GM18861 (cell line): ENCODE data around the gene MYLK2.
"Not testable (repeated sequence)": the region's sequence is repeated elsewhere in the genome, so short reads cannot be mapped to it uniquely, and the experiment has no call there.

Experiments used
- ATAC-seq: cut with Tn5 transposase; IDR thresholded peaks from one replicate; pipeline ENCODE4 v1.9.1; 2021; ENCODE audit not compliant: unreplicated experiment

The MYLK2 gene

GRCh38 chr20:31815408-31816188 lies 3.6 kb upstream of the MYLK2 start:
- ATAC-seq, result no peak

GRCh38 chr20:31816221-31816620 lies 2.9 kb upstream of the MYLK2 start:
- no peak for ATAC-seq

DNA sequence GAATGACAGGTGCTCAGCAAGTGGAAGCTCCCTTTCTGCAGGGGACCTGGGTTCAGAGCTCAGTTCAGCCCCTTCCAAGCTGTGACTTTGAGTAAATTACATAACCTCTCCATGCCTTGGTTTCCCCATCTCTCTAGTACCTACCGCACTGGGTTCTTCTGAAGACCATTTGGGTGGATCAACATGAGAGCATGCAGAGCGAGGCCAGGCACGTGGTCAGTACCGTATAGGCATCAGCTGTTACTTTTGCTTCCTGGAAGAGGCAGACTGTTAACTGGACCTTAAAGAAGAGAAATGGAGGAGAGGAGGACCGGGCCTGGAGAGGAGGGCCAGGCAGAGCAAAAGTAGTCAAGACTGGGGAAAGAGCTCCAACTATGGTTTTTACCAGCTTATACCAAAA lies 1.7 kb upstream of the MYLK2 start:
- ATAC-seq, result no peak

- no peak for ATAC-seq
Measured at GRCh38 chr20:31818376-31818908, 714 bp upstream of the MYLK2 start.

- ATAC-seq, result no peak
Measured at GRCh38 chr20:31820228-31820627, 1.1 kb downstream of the MYLK2 start.

DNA sequence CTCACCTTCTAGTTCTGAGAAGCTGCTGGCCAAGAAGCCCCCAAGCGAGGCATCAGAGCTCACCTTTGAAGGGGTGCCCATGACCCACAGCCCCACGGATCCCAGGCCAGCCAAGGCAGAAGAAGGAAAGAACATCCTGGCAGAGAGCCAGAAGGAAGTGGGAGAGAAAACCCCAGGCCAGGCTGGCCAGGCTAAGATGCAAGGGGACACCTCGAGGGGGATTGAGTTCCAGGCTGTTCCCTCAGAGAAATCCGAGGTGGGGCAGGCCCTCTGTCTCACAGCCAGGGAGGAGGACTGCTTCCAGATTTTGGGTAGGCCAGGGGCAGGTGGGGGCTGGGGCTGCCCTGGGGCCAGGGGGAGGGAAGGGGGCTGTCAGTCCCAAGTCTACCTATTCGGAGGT lies 2.3 kb downstream of the MYLK2 start:
- ATAC-seq, result no peak

DNA sequence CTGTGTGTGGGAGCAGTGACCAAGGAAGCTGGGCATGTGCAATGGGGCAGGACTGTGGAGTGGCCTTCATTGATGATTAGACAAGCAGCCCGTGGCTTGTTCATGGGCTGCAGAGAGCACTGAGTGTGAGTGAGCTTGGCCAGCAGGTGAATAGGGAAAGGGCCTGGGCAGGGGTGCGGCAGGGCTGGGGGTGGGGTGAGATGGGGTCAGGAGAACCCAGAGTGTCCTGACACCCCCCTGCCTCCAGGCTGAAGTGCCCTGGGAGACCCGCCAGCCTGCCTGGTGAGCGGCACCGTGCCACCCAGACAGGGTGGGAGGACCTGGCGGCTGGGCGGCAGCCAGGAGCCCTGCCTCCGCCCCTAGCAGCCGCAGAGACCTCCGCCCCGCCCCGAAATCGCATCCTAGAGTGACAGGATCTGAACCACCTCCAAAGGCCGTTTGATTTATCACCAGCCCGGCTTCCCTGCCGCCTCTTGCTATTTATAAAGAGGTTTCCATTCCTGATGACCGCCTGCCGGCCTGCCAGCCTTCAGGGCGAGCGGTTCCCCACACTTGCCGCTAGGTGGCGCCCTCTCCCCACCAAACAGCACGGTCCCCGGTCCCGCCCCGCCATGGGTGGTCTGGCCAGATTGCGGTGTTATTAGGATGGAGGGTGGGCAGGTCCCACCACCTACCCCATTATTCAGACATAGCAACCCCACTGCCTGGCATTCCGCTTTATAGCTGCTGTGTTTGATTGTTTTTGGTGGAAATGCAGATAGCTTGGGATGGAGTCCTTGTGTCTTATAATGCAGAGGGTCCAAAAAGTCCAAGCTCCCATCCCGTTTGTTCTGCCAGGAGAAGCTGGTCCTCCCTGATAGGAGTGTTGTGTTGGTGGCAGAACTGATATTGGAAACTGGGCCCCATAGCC lies 3.5 kb downstream of the MYLK2 start:
- ATAC-seq, result no peak

DNA sequence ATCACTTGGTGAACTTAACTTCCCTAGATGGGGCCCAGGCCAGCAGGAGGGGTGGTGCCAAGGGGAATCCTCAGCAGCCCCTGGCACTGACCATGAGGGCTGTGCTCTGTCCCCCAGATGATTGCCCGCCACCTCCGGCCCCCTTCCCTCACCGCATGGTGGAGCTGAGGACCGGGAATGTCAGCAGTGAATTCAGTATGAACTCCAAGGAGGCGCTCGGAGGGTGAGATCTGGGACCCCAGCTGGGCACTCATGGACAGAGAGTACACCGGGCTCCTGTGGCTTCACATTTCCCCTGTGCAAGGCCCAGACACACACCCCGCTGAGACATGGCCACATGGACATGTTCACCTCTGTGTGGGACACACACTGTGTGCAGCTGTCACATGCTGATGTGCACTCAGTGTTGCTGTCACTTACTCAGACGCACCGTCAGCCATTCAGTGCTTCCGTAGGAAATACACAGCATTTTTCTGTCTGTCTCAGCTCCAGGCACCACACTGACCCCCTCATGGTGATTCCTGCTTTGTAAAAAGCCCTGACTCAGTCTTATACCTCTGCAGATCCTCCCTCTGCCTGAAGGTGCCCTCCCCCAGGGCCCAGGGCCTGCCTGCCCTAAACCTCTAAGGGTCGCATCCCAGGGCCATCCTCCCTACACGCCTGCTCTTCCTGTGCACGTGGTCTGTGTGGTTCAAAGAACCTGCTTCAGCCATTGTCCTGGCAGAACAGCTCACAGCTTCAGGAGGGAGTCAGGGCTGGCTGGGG lies 4.4 kb downstream of the MYLK2 start:
- ATAC-seq, result no peak

DNA sequence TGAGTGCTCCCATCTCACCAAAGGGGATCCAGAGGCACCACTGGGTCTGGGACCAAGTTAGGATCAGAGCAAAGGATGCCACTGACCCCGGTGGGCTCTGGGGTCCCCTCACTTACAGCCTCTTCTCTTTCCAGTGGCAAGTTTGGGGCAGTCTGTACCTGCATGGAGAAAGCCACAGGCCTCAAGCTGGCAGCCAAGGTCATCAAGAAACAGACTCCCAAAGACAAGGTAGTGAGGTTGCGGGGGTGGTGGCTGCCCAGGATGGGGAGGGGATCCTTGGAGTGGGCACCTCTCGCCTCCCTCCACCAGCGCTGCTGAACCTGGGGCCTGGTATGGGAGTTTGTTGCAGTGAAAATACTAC lies 4.9 kb downstream of the MYLK2 start:
- ATAC-seq, result no peak

DNA sequence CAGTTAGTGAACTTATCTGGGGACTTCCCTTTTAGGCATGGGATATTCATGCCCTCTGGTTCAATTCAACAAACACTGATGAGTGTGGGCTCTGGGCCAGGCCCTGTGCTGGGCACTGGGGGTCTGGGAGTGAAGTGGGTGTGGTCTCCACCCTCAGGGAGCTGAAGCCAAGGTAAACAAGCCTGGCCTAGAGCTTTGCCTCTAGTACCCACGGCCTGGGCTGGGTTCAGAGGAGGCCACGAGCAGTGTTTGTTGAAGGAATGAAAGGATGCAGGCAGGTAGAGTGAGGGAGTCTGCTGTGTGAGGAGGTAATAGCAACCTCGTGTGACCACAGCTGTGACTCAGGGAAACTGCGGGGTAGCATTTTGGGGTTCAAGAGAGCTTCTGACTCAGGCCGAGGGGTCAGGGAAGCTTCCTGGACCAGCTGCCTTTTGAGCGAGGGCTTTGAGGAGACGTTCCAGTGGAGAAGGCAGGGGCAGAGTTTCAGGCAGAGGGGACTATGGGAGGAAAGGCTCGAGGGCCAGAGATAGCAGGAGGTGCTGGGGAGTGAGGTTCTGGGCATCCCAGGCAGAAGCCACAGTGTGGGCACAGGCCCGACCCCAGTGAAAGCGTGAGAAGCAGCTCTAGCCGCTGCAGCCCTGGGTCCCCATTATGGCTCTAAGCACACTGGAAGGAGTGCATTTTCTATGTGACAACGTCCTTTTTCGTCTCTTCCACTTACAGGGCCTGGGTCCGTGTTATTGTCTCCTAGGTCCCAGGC lies 5.6 kb downstream of the MYLK2 start:
- ATAC-seq, result no peak

- ATAC-seq, result no peak
Measured at GRCh38 chr20:31826074-31826473, 6.9 kb downstream of the MYLK2 start.

GRCh38 chr20:31827059-31827458 lies 7.9 kb downstream of the MYLK2 start:
- ATAC-seq, result no peak

- not testable (repeated sequence) for ATAC-seq
Measured at GRCh38 chr20:31828016-31828415, 8.9 kb downstream of the MYLK2 start.

DNA sequence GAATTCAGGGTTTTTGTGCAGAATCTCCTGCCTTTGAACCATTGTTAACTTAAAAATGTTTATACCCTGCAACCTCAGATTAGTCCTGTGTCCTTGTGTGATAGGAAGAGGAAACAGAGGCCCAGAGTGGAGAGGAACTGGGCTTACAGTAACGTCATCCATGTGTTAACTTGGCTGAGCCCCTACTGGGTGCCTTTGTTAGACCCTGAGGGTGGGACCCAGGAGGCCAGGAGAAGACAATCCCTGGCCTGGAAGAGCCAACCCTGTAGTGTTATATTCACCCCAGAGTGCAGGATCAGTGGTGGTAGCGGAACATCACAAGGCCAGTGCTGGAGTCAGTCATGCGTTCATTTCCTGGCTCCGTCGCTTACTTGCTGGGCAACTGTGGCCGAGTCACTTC lies 10.6 kb downstream of the MYLK2 start:
- ATAC-seq, result no peak

DNA sequence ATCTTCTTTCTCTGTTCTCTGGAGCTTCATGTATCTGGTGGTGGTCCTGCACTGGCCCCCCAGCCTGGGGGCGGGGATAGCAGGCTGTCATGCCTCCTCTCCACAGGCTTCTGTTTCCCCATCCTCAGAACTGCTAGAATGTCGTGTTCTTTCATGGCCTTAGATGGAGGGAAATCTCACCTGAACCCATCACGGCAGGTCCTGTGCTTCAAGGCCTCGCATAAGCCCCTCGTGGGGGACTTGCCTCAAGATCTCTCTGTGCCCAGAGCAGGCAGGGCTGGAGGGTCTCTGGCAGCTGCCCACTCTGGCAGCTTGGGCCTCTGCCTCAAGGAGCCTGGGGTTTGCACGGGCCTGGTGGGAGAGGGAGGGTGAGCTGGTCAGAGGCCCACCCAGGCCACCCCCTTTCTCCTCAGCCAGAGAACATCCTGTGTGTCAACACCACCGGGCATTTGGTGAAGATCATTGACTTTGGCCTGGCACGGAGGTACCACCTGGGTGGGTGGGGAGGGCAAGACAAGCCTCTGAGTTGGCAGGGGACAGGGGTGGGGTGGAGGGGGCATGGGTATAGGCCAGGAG lies 11.3 kb downstream of the MYLK2 start:
- no peak for ATAC-seq

- ATAC-seq, result no peak
Measured at GRCh38 chr20:31831211-31831610, 12.1 kb downstream of the MYLK2 start.

- ATAC-seq, result no peak
Measured at GRCh38 chr20:31831771-31832306, 12.7 kb downstream of the MYLK2 start.

DNA sequence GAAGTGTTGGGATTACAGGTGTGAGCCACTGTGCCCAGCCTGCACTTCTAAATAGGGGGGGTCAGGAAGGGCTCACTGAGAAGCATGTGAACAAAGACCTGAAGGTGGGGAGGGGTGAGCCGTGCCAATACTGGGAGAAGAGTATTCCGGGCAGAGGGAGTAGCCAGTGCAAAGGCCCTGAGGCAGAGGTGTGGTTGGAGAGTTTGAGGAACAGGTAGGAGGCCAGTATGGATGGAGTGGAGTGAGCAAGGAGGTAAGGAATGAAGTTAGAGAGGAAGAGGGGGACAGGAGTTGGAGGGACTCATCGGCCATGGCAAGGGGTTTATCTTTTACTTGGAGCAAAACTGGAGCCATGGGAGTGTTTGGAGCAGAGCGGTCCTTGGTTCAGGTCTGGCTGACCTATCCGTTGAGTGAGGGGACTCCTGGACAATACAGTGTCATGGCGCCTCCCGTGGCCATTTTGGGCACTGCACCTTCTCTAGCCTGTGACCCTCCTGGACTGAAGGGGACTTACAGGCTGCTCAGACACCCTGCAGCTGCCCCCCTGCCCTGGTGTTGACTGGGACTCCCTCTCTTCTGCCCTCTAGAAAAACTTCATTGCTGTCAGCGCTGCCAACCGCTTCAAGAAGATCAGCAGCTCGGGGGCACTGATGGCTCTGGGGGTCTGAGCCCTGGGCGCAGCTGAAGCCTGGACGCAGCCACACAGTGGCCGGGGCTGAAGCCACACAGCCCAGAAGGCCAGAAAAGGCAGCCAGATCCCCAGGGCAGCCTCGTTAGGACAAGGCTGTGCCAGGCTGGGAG lies 14.2 kb downstream of the MYLK2 start:
- no peak for ATAC-seq

DNA sequence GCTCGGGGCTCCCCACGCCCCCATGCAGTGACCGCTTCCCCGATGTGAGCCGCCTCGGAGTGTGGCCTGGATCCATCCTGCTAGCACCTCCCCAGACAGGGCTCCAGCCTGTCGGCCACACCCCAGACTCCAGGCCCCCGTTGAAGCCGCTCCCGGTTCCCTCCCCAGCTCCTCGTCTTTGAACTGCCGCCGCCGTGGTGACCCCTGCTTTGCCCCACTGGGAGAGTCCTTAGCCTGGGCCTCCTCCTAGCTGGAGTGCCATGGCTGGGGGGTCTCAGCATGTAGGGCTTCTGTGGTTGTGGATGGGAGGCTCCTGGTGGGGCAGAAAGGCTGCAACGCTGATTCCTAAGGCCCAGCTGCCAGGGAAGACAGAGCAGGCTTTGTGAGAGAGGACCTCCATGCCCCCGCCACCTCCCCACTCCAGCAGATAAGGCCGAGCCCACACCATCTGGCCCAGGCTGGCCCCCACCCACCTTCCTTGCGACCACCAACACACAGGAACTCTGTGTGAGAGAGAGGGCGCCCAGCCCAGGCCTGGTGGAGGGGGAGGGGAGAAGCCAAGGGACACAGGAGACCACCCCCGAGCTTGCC lies 14.9 kb downstream of the MYLK2 start:
- ATAC-seq, result no peak
